HPDE6-E6E7 (cell line): ENCODE results near the gene JAGN1.
"Not testable (repeated sequence)": the region's sequence is repeated elsewhere in the genome, so short reads cannot be mapped to it uniquely, and the experiment has no call there.

Experiments
- DNase-seq: peaks from one replicate; pipeline ENCODE4 v3.0.0; 2011; ENCODE audit warnings: missing footprints; ENCODE audit errors: extremely low spot score

The JAGN1 gene

GRCh38 chr3:9897408-9898372 is 7.3 kb downstream of the JAGN1 start:
- DNase-seq = peak; percentile 50

- DNase-seq = no peak
Measured at GRCh38 chr3:9898467-9899241, 8.2 kb downstream of the JAGN1 start.

GRCh38 chr3:9899289-9899791 is 8.9 kb downstream of the JAGN1 start:
- DNase-seq = no peak

- DNase-seq = not testable (repeated sequence)
Measured at GRCh38 chr3:9900965-9901415, 10.6 kb downstream of the JAGN1 start.

GRCh38 chr3:9901967-9902366 is 11.6 kb downstream of the JAGN1 start:
- DNase-seq = no peak

GRCh38 chr3:9902372-9903237 is 12.2 kb downstream of the JAGN1 start, which contains the start of gene IL17RE:
IL17RE (plus strand) TSS chr3:9902848; CDS start chr3:9902933, 85 bp downstream.
- DNase-seq = no peak

GRCh38 chr3:9903238-9903624 is 12.8 kb downstream of the JAGN1 start:
- no peak for DNase-seq

- no peak for DNase-seq
Measured at GRCh38 chr3:9903904-9904303, 13.5 kb downstream of the JAGN1 start.

GRCh38 chr3:9906480-9906879 is 16.1 kb downstream of the JAGN1 start:
- DNase-seq = no peak

- no peak for DNase-seq
Measured at GRCh38 chr3:9908286-9908685, 17.9 kb downstream of the JAGN1 start.

- DNase-seq = no peak
Measured at GRCh38 chr3:9909221-9910013, 19.0 kb downstream of the JAGN1 start.

GRCh38 chr3:9911863-9912262 is 21.5 kb downstream of the JAGN1 start:
- no peak for DNase-seq

GRCh38 chr3:9912294-9912935 is 22.0 kb downstream of the JAGN1 start:
- no peak for DNase-seq

- no peak for DNase-seq
Measured at GRCh38 chr3:9913601-9914000, 23.2 kb downstream of the JAGN1 start.

- DNase-seq = no peak
Measured at GRCh38 chr3:9914011-9914410, 23.6 kb downstream of the JAGN1 start.

- no peak for DNase-seq
Measured at GRCh38 chr3:9914559-9915253, 24.3 kb downstream of the JAGN1 start.

GRCh38 chr3:9915254-9916141 is 25.1 kb downstream of the JAGN1 start:
- DNase-seq = no peak

GRCh38 chr3:9916346-9916733 is 25.9 kb downstream of the JAGN1 start:
- DNase-seq = no peak
